Osteoblast (primary cell): ENCODE measurements around the gene CHSY1. TPM values are rescaled to one million over a fixed set of nuclear protein-coding genes. Genes with fewer than 3 reads are reported as not detected.
A peak's percentile ranks its signal among the peaks of the same experiment; 100 is the strongest.

Experiments used
- DNase-seq: peaks from one replicate; pipeline ENCODE4 v3.0.0; 2011; ENCODE audit warnings: low spot score, mixed read lengths; ENCODE audit not compliant: insufficient read length; ENCODE audit errors: missing footprints
- H2AFZ ChIP-seq: 2 replicates; pipeline ENCODE4 v1.6.0; 2011; ENCODE audit warnings: mild to moderate bottlenecking, low read length
- H3K27ac ChIP-seq: 2 replicates; pipeline ENCODE4 v1.5.1; 2011; ENCODE audit warnings: mild to moderate bottlenecking, low read depth, low read length, moderate library complexity
- H3K27me3 ChIP-seq: 2 replicates; pipeline ENCODE4 v1.6.0; 2012; ENCODE audit warnings: mild to moderate bottlenecking, control low read depth, inconsistent platforms, low read length, moderate library complexity; ENCODE audit not compliant: insufficient read depth
- H3K36me3 ChIP-seq: 2 replicates; pipeline ENCODE4 v1.5.1; 2011; ENCODE audit warnings: mild to moderate bottlenecking, low read length, control low read depth, moderate library complexity; ENCODE audit not compliant: insufficient read depth
- H3K4me1 ChIP-seq: 2 replicates; pipeline ENCODE4 v1.5.1; 2011; ENCODE audit warnings: mild to moderate bottlenecking, low read length, control low read depth, moderate library complexity; ENCODE audit not compliant: insufficient read depth
- H3K4me2 ChIP-seq: 2 replicates; pipeline ENCODE4 v1.6.0; 2011; ENCODE audit warnings: mild to moderate bottlenecking, low read length; ENCODE audit not compliant: insufficient read depth
- H3K4me3 ChIP-seq: fragments of 200-600 bp; sonication (generic); 3 replicates; pipeline ENCODE4 v1.5.1; 2012; ENCODE audit warnings: mild to moderate bottlenecking, low read length, inconsistent platforms; ENCODE audit not compliant: insufficient read depth
- H3K79me2 ChIP-seq: 2 replicates; pipeline ENCODE4 v1.6.0; 2012; ENCODE audit warnings: mild to moderate bottlenecking, low read length, control low read depth, inconsistent platforms; ENCODE audit not compliant: insufficient read depth
- H3K9me3 ChIP-seq: 2 replicates; pipeline ENCODE4 v1.5.1; 2011; ENCODE audit warnings: low read depth, low read length, control low read depth
- H4K20me1 ChIP-seq: 2 replicates; pipeline ENCODE4 v1.6.0; 2012; ENCODE audit warnings: mild to moderate bottlenecking, low read length, control low read depth; ENCODE audit not compliant: insufficient read depth
- CTCF ChIP-seq: IDR thresholded peaks from 2 replicates; pipeline ENCODE4 v1.5.1; 2011; ENCODE audit warnings: mild to moderate bottlenecking, low read depth, low read length, moderate library complexity; ENCODE audit errors: extremely low read depth
- total RNA-seq: library from RNA; depleted of rRNA; stranded (reverse); fragments of >200 nt; gene quantifications from 2 replicates; pipeline ENCODE4 v1.2.3, GENCODE V29; 2012

The CHSY1 gene
- total RNA-seq, 1 donor, result 39.1 TPM

- Histone ChIP-seq H2AFZ (peak overlapping the region; percentile 45), H3K27me3 (no peaks in the 10 kb centered on the region), H3K4me1 (peaks cover 12% of the 10 kb centered on the region), H3K9me3 (no peaks in the 10 kb centered on the region), H4K20me1 (no peaks in the 10 kb centered on the region), H3K4me3 (no peak overlapping the region), H3K79me2 (no peaks in the 10 kb centered on the region), H3K27ac (no peak overlapping the region), H3K36me3 (no peaks in the 10 kb centered on the region), H3K4me2 (peak overlapping the region; percentile 6)
- peak; percentile 95 for TF ChIP-seq CTCF
- DNase-seq, result no peak
Observed at GRCh38 chr15:101258238-101259144, 6.6 kb upstream of the CHSY1 start.

- Histone ChIP-seq H3K4me1 (peaks cover 21% of the 10 kb centered on the region), H3K4me3 (no peak overlapping the region), H4K20me1 (no peaks in the 10 kb centered on the region), H3K79me2 (no peaks in the 10 kb centered on the region), H3K36me3 (no peaks in the 10 kb centered on the region), H3K4me2 (no peak overlapping the region), H2AFZ (no peak overlapping the region), H3K27me3 (no peaks in the 10 kb centered on the region), H3K27ac (no peak overlapping the region), H3K9me3 (no peaks in the 10 kb centered on the region)
- peak; percentile 54 for TF ChIP-seq CTCF
- no peak for DNase-seq
Observed at GRCh38 chr15:101256757-101257156, 4.9 kb upstream of the CHSY1 start.

- H3K4me2 ChIP-seq, result no peak overlapping the region
- no peak for DNase-seq
- H3K4me3 ChIP-seq, result no peak overlapping the region
- TF ChIP-seq CTCF, result no peak
- H3K36me3 ChIP-seq, result no peaks in the 10 kb centered on the region
- no peaks in the 10 kb centered on the region for H3K9me3 ChIP-seq
- H3K27ac ChIP-seq, result peak overlapping the region; percentile 10
- peaks cover 4% of the 10 kb centered on the region for H3K79me2 ChIP-seq
- H3K27me3 ChIP-seq, result no peaks in the 10 kb centered on the region
- H3K4me1 ChIP-seq, result peaks cover 21% of the 10 kb centered on the region
- peaks cover 2% of the 10 kb centered on the region for H4K20me1 ChIP-seq
- peak overlapping the region; percentile 36 for H2AFZ ChIP-seq
Observed at GRCh38 chr15:101255615-101256241, 3.9 kb upstream of the CHSY1 start.

GRCh38 chr15:101255051-101255395 lies 3.2 kb upstream of the CHSY1 start:
- Histone ChIP-seq H3K27me3 (no peaks in the 10 kb centered on the region), H3K36me3 (no peaks in the 10 kb centered on the region), H3K4me1 (peaks cover 24% of the 10 kb centered on the region), H3K9me3 (no peaks in the 10 kb centered on the region), H2AFZ (no peak overlapping the region), H3K79me2 (peaks cover 11% of the 10 kb centered on the region), H3K4me3 (no peak overlapping the region), H3K4me2 (no peak overlapping the region), H3K27ac (peak overlapping the region; percentile 10), H4K20me1 (peaks cover 9% of the 10 kb centered on the region)
- no peak for DNase-seq
- TF ChIP-seq CTCF, result no peak
